Fibroblast of the aortic adventitia (primary cell): ENCODE measurements around the gene TCEA3. TPM values are rescaled to one million over a fixed set of nuclear protein-coding genes. Genes with fewer than 3 reads are reported as not detected.

Source experiments
- DNase-seq: peaks from one replicate; pipeline ENCODE4 v3.0.0-alpha.2; 2010; ENCODE audit warnings: low read depth
- H3K4me3 ChIP-seq: 2 replicates; pipeline ENCODE4 v1.5.1; 2011; ENCODE audit warnings: low read depth, mild to moderate bottlenecking, control low read depth, low read length, moderate library complexity
- CTCF ChIP-seq: IDR thresholded peaks from 2 replicates; pipeline ENCODE4 v1.5.1; 2011; ENCODE audit warnings: mild to moderate bottlenecking, low read length, control low read depth, inconsistent platforms; ENCODE audit not compliant: insufficient read depth
- total RNA-seq: library from RNA; depleted of rRNA; stranded (reverse); fragments of >200 nt; gene quantifications from 2 replicates; pipeline ENCODE4 v1.2.3, GENCODE V29; 2012; ENCODE audit warnings: low replicate concordance

Gene TCEA3
- total RNA-seq, 1 donor = 22.8 TPM

DNA sequence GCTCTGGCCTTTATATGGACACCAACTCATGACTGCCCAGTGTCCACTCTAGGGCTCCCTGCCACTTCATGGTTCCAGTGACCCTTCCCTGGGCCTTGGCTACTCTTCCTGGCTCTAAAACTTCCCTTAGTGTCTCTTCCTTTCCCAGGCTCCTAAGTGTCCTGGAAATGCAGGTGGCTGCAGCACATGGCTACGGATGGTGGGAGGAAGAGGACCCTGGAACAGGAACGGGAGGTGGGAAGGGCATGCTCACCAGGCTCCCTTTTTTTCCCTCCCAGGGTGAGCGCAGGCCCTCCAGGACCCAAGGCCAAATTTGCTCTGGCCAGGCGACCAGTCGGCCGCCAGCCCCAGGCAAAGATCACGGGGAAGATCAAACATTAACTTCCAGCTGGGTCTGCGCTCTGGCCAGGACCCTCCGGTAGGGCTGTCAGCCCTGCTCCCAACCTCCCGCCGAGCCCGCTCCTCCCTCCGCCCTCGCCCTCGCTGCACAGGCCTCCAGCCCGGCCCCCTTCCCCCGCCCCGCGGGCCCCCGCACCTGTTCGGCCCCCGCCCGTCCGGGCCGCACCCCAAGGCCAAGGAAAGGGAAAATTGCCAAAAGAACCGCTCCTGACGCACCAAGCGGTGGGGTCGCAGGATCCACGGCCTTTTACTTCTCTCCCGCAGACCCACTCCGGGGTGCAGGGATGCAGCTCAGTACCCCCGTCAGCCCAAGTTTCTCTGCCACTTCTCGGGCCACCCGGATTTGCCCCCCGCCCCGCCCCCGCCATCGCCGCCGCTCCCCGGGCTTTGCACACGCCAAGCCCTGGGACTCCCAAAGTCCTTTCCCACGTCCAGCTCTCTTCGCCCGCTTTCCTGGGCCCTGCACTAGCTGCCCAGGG, 894 bp downstream of the TCEA3 start:
- DNase-seq = no peak
- no peak for TF ChIP-seq CTCF
- H3K4me3 ChIP-seq = peak overlapping the region; percentile 53

- DNase-seq = peak; percentile 46
- no peak overlapping the region for H3K4me3 ChIP-seq
- TF ChIP-seq CTCF = no peak
Measured at GRCh38 chr1:23422941-23423340, 1.6 kb downstream of the TCEA3 start.

- peak overlapping the region; percentile 10 for H3K4me3 ChIP-seq
- no peak for TF ChIP-seq CTCF
- DNase-seq = peak; percentile 83
Measured at GRCh38 chr1:23422241-23422877, 2.2 kb downstream of the TCEA3 start.

DNA sequence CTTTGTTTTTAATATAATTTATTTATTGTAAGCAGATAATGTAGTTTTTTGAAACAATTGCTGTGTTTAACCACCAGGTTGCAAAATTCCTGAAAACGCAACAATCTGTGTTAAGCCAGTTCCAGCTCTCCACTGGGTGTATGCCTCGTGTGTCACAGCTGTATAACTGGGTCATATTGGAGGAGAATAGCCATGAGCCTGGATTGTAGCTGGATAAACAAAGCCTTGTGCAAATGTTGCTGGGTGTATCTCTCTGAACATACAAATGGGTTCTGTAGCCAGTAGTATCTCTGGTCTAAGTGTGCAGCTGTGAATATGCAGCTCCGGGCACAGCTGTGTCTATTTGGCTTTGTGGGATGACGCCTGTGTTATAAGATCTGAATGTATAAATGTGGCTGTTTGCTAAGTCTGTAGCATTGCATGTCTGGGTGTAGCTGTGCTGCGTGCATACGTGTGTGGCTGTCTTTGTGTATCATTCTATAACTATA, 2.8 kb downstream of the TCEA3 start:
- peak; percentile 85 for DNase-seq
- TF ChIP-seq CTCF = peak; percentile 43
- H3K4me3 ChIP-seq = peak overlapping the region; percentile 10

- no peak for DNase-seq
- no peak for TF ChIP-seq CTCF
Measured at GRCh38 chr1:23421343-23421742, 3.2 kb downstream of the TCEA3 start.

GRCh38 chr1:23420778-23421177, 3.8 kb downstream of the TCEA3 start:
- no peak for DNase-seq
- no peak overlapping the region for H3K4me3 ChIP-seq
- no peak for TF ChIP-seq CTCF

More at GRCh38 chr1:23421343-23421742, 3.2 kb downstream of the TCEA3 start:
- H3K4me3 ChIP-seq = no peak overlapping the region
